ENCODE data around the gene CBARP.

Gene CBARP

GRCh38 chr19:1199531-1199930, 38.3 kb downstream of the CBARP start:
- no peaks in the 10 kb centered on the region for H3K36me3 ChIP-seq
- no peak overlapping the region for H3K27ac ChIP-seq
- H3K27me3 ChIP-seq: no peaks in the 10 kb centered on the region
- no peaks in the 10 kb centered on the region for H4K20me1 ChIP-seq
- no peak overlapping the region for H3K4me3 ChIP-seq
- H3K9me3 ChIP-seq: no peaks in the 10 kb centered on the region
- no peak for TF ChIP-seq Cebpa-rat (IDR thresholded peaks at IDR 0.05)
- peaks cover 22% of the 10 kb centered on the region for H3K4me1 ChIP-seq
- no peak overlapping the region for H3K9ac ChIP-seq
- H3K4me2 ChIP-seq: no peak overlapping the region

GRCh38 chr19:1189419-1189818, 48.4 kb downstream of the CBARP start:
- Histone ChIP-seq H3K27ac (no peak overlapping the region), H3K4me2 (peak overlapping the region; percentile 22; the same call in 1 of the 2 replicates), H3K27me3 (no peaks in the 10 kb centered on the region), H3K36me3 (no peaks in the 10 kb centered on the region), H3K9me3 (no peaks in the 10 kb centered on the region), H3K4me1 (peaks cover 24% of the 10 kb centered on the region), H3K4me3 (no peak overlapping the region), H4K20me1 (no peaks in the 10 kb centered on the region), H3K9ac (no peak overlapping the region)
- no peak for TF ChIP-seq Cebpa-rat (IDR thresholded peaks at IDR 0.05)

GRCh38 chr19:1183543-1184172, 54.1 kb downstream of the CBARP start:
- Histone ChIP-seq H3K4me3 (no peak overlapping the region), H3K27ac (no peak overlapping the region), H3K9me3 (no peaks in the 10 kb centered on the region), H3K36me3 (no peaks in the 10 kb centered on the region), H3K9ac (no peak overlapping the region), H3K4me1 (peaks cover 30% of the 10 kb centered on the region), H3K27me3 (no peaks in the 10 kb centered on the region), H4K20me1 (no peaks in the 10 kb centered on the region), H3K4me2 (no peak overlapping the region)
- no peak for TF ChIP-seq Cebpa-rat (IDR thresholded peaks at IDR 0.05)

- no peak overlapping the region for H3K4me3 ChIP-seq
- H3K36me3 ChIP-seq: no peaks in the 10 kb centered on the region
These were observed 55.1 kb downstream of the CBARP start for GRCh38 chr19:1182727-1183126.

GRCh38 chr19:1182068-1182467, 55.7 kb downstream of the CBARP start:
- Histone ChIP-seq H3K4me3 (no peak overlapping the region), H4K20me1 (no peaks in the 10 kb centered on the region), H3K4me2 (no peak overlapping the region), H3K27ac (no peak overlapping the region), H3K9ac (no peak overlapping the region), H3K27me3 (no peaks in the 10 kb centered on the region), H3K36me3 (no peaks in the 10 kb centered on the region), H3K4me1 (peaks cover 39% of the 10 kb centered on the region), H3K9me3 (no peaks in the 10 kb centered on the region)
- no peak for TF ChIP-seq Cebpa-rat (IDR thresholded peaks at IDR 0.05)

More at GRCh38 chr19:1182727-1183126, 55.1 kb downstream of the CBARP start:
- no peak overlapping the region for H3K27ac ChIP-seq
- no peaks in the 10 kb centered on the region for H4K20me1 ChIP-seq
- no peak overlapping the region for H3K9ac ChIP-seq
- H3K9me3 ChIP-seq: no peaks in the 10 kb centered on the region
- no peak overlapping the region for H3K4me2 ChIP-seq
- TF ChIP-seq Cebpa-rat (IDR thresholded peaks at IDR 0.05): no peak
- H3K4me1 ChIP-seq: peaks cover 33% of the 10 kb centered on the region
- H3K27me3 ChIP-seq: no peaks in the 10 kb centered on the region

GRCh38 chr19:1181606-1182005, 56.2 kb downstream of the CBARP start:
- Histone ChIP-seq H3K27me3 (no peaks in the 10 kb centered on the region), H3K27ac (no peak overlapping the region), H3K9me3 (no peaks in the 10 kb centered on the region), H3K4me2 (no peak overlapping the region), H3K4me1 (peaks cover 39% of the 10 kb centered on the region), H3K36me3 (no peaks in the 10 kb centered on the region), H3K9ac (no peak overlapping the region), H4K20me1 (no peaks in the 10 kb centered on the region), H3K4me3 (no peak overlapping the region)
- no peak for TF ChIP-seq Cebpa-rat (IDR thresholded peaks at IDR 0.05)
